ENCODE results near the gene PTPN12. TPM values are rescaled to one million over a fixed set of nuclear protein-coding genes. Genes with fewer than 3 reads are reported as not detected.

PTPN12 gene
- total and polyA plus RNA-seq, 2 donors (not counting 1 experiment from before 2014, with no cell fraction given) = 42.3 to 47.8 TPM

DNA sequence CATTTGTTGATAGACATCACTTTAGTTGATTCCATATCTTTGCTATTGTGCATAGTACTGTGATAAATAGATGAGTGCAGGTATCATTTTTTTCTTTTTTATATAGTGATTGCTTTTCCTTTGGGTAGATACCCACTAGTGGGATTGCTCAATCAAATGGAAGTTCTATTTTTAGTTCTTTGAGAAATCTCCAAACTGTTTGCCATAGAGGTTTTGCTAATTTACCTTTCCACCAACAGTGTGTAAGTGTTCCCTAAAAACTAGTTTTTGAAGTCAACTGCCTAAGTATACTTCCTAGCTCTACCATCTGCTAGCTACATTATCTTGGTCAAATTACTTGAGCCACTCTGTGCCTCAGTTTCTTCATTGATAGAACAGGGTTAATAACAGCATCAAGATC is 127.6 kb downstream of the PTPN12 start:
- no peaks in the 10 kb centered on the region for H3K27me3 ChIP-seq (ENCODE audit: control insufficient read depth, insufficient read depth, low read length)
- no peaks in the 10 kb centered on the region for H3K9me3 ChIP-seq (ENCODE audit: control insufficient read depth, insufficient read depth, low read depth, low read length)
- DNase-seq (ENCODE audit: low read depth in 2 of 2) = no peak
- no peaks in the 10 kb centered on the region for H3K79me2 ChIP-seq (ENCODE audit: control insufficient read depth, insufficient read depth, low read length)
- H2AFZ ChIP-seq (ENCODE audit: low read length) = no peak overlapping the region
- H3K9ac ChIP-seq (ENCODE audit: insufficient read depth, low read length) = no peak overlapping the region
- H3K27ac ChIP-seq (ENCODE audit: insufficient read depth, low read length) = no peak overlapping the region
- peaks cover 2% of the 10 kb centered on the region for H3K4me1 ChIP-seq (ENCODE audit: control insufficient read depth, extremely low read depth, insufficient read depth, low read length)
- no peak overlapping the region for H3K4me3 ChIP-seq (replicated peaks in 1 of 4; ENCODE audit: control extremely low read depth in 1 of 4, insufficient read depth in 1 of 4, low read depth in 3 of 4, low read length in 4 of 4)
- no peaks in the 10 kb centered on the region for H4K20me1 ChIP-seq (ENCODE audit: control insufficient read depth, extremely low read depth, insufficient read depth, low read length)
- TF ChIP-seq, protein P1, sequence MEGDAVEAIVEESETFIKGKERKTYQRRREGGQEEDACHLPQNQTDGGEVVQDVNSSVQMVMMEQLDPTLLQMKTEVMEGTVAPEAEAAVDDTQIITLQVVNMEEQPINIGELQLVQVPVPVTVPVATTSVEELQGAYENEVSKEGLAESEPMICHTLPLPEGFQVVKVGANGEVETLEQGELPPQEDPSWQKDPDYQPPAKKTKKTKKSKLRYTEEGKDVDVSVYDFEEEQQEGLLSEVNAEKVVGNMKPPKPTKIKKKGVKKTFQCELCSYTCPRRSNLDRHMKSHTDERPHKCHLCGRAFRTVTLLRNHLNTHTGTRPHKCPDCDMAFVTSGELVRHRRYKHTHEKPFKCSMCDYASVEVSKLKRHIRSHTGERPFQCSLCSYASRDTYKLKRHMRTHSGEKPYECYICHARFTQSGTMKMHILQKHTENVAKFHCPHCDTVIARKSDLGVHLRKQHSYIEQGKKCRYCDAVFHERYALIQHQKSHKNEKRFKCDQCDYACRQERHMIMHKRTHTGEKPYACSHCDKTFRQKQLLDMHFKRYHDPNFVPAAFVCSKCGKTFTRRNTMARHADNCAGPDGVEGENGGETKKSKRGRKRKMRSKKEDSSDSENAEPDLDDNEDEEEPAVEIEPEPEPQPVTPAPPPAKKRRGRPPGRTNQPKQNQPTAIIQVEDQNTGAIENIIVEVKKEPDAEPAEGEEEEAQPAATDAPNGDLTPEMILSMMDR (conservative IDR thresholded peaks at IDR 0.05 in 1 of 2, IDR thresholded peaks at IDR 0.05 in 1 of 2; ENCODE audit: low read depth in 1 of 2, low read length in 2 of 2) = no peak
- TF ChIP-seq EZH2 (IDR thresholded peaks at IDR 0.05; ENCODE audit: low read length, missing control alignments) = no peak
- H3K4me2 ChIP-seq (ENCODE audit: extremely low read depth, insufficient read depth, low read length) = no peak overlapping the region
- no peaks in the 10 kb centered on the region for H3K36me3 ChIP-seq (ENCODE audit: control insufficient read depth, insufficient read depth, low read length)

DNA sequence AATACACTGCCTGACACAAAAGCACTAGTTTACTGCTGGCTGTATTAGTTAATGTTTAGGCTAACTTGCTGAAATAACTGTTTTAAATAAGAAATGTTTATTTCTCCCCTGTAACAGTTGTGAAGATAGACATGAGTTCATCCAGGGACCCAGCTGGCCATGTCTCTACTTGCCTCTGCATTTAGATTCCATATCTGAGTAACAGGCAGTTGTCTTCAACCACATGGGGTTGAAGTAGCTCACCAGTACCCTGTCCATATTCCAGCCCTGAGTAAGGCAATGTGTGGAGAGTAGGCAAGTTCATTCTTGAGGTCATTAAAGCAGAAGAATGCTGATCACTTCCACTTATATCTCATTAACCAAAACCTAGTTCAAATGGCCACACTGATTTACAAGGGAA is 128.1 kb downstream of the PTPN12 start:
- TF ChIP-seq, protein P1 (conservative IDR thresholded peaks at IDR 0.05 in 1 of 2, IDR thresholded peaks at IDR 0.05 in 1 of 2; ENCODE audit: low read depth in 1 of 2, low read length in 2 of 2) = no peak
- TF ChIP-seq EZH2 (IDR thresholded peaks at IDR 0.05; ENCODE audit: low read length, missing control alignments) = no peak
- Histone ChIP-seq H3K79me2 (ENCODE audit: control insufficient read depth, insufficient read depth, low read length) (no peaks in the 10 kb centered on the region), H3K36me3 (ENCODE audit: control insufficient read depth, insufficient read depth, low read length) (no peaks in the 10 kb centered on the region), H3K27ac (ENCODE audit: insufficient read depth, low read length) (no peak overlapping the region), H3K4me2 (ENCODE audit: extremely low read depth, insufficient read depth, low read length) (no peak overlapping the region), H3K27me3 (ENCODE audit: control insufficient read depth, insufficient read depth, low read length) (no peaks in the 10 kb centered on the region), H3K9me3 (ENCODE audit: control insufficient read depth, insufficient read depth, low read depth, low read length) (no peaks in the 10 kb centered on the region), H4K20me1 (ENCODE audit: control insufficient read depth, extremely low read depth, insufficient read depth, low read length) (no peaks in the 10 kb centered on the region), H3K9ac (ENCODE audit: insufficient read depth, low read length) (no peak overlapping the region), H3K4me1 (ENCODE audit: control insufficient read depth, extremely low read depth, insufficient read depth, low read length) (peaks cover 2% of the 10 kb centered on the region), H2AFZ (ENCODE audit: low read length) (no peak overlapping the region), H3K4me3 (replicated peaks in 1 of 4; ENCODE audit: control extremely low read depth in 1 of 4, insufficient read depth in 1 of 4, low read depth in 3 of 4, low read length in 4 of 4) (no peak overlapping the region)
- DNase-seq (ENCODE audit: low read depth in 2 of 2) = peak in 1 of 2 donors; percentile 19

DNA sequence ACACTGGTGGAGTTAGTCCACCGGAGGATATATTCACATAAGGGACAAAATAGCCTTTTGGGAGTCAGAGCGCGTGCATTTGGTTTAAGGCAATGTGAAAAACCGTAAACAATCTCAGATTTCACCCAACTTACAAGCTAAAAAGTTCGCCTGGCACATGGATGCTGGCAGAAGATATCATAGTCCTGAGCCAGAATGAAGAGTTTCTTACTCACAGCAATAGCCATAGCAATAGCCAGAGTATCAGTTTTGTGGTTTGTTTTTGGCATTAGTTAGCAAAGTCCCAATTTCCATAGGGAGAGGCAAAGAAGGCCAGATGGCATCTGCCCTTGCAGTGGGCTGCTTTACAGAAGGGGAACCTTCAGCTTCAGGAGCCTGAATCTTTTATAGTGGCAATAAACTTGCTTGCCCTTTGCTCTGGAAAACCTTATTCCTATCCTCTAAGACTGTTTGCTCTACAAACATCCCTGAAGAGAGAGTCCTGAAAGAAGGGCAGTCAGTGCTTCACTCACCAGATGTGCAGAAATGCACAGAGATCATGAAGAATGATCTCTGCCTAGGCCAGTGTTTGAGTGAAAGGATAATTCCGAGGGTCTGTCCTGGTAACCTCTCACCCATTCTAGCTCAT is 130.5 kb downstream of the PTPN12 start:
- no peaks in the 10 kb centered on the region for H3K9me3 ChIP-seq (ENCODE audit: control insufficient read depth, insufficient read depth, low read depth, low read length)
- peaks cover 2% of the 10 kb centered on the region for H3K4me1 ChIP-seq (ENCODE audit: control insufficient read depth, extremely low read depth, insufficient read depth, low read length)
- H3K27me3 ChIP-seq (ENCODE audit: control insufficient read depth, insufficient read depth, low read length) = no peaks in the 10 kb centered on the region
- H3K4me3 ChIP-seq (replicated peaks in 1 of 4; ENCODE audit: control extremely low read depth in 1 of 4, insufficient read depth in 1 of 4, low read depth in 3 of 4, low read length in 4 of 4) = no peak overlapping the region
- TF ChIP-seq EZH2 (IDR thresholded peaks at IDR 0.05; ENCODE audit: low read length, missing control alignments) = no peak
- TF ChIP-seq, protein P1 (conservative IDR thresholded peaks at IDR 0.05 in 1 of 2, IDR thresholded peaks at IDR 0.05 in 1 of 2; ENCODE audit: low read depth in 1 of 2, low read length in 2 of 2) = no peak
- no peak overlapping the region for H3K9ac ChIP-seq (ENCODE audit: insufficient read depth, low read length)
- H3K4me2 ChIP-seq (ENCODE audit: extremely low read depth, insufficient read depth, low read length) = no peak overlapping the region
- no peak overlapping the region for H2AFZ ChIP-seq (ENCODE audit: low read length)
- no peaks in the 10 kb centered on the region for H4K20me1 ChIP-seq (ENCODE audit: control insufficient read depth, extremely low read depth, insufficient read depth, low read length)
- H3K36me3 ChIP-seq (ENCODE audit: control insufficient read depth, insufficient read depth, low read length) = no peaks in the 10 kb centered on the region
- DNase-seq (ENCODE audit: low read depth in 2 of 2) = peak; percentile 24 to 62
- H3K27ac ChIP-seq (ENCODE audit: insufficient read depth, low read length) = no peak overlapping the region
- H3K79me2 ChIP-seq (ENCODE audit: control insufficient read depth, insufficient read depth, low read length) = no peaks in the 10 kb centered on the region
